GM12878 (cell line): ENCODE results near the gene CTIF. TPM values are rescaled to one million over a fixed set of nuclear protein-coding genes. Genes with fewer than 3 reads are reported as not detected.

ENCODE experiments used
- ATAC-seq: fragments of 200-7000 bp; cut with Tn5 transposase; 3 replicates; pipeline ENCODE4 v1.9.1; 2020; ENCODE audit warnings: mild to moderate bottlenecking, moderate library complexity
- BruUV-seq: library from RNA; stranded (reverse); fragments of 400-500 nt; replicated peaks from 2 replicates; lab custom pipeline; 2021; lab: Mats Ljungman, UMichigan
- CTCF ChIA-PET: fragments of 300-600 bp; sonication (Branson Sonifier 250); formaldehyde crosslinking; extraction: SDS; loops from one replicate; lab custom pipeline; 2021; ENCODE audit warnings: inconsistent platforms; lab: Yijun Ruan, JAX
- POLR2A ChIA-PET: fragments of 350-600 bp; formaldehyde crosslinking; extraction: SDS; loops from one replicate; lab custom pipeline; 2021; ENCODE audit warnings: inconsistent platforms; lab: Charles Lee
- RAD21 ChIA-PET: fragments of 300-600 bp; sonication (Branson Sonifier 250); formaldehyde crosslinking; loops from one replicate; lab custom pipeline; 2023; ENCODE audit warnings: antibody characterized with exemption; ENCODE audit not compliant: unreplicated experiment; lab: Charles Lee
- SMC1A ChIA-PET: fragments of 300-600 bp; sonication (Branson Sonifier 250); formaldehyde crosslinking; loops from one replicate; lab custom pipeline; 2023; ENCODE audit not compliant: unreplicated experiment, uncharacterized antibody; lab: Charles Lee
- DNase-seq: peaks from one replicate; pipeline ENCODE4 v3.0.0-alpha.2; 2011; ENCODE audit warnings: low read depth, low spot score
- FAIRE-seq: peaks from 3 replicates; lab custom pipeline; 2011; peaks lifted over from hg19 to GRCh38; lab: Jason Lieb, UNC
- H2AFZ ChIP-seq: 2 replicates; pipeline ENCODE4 v1.6.0; 2011; ENCODE audit warnings: low read depth, low read length, control low read depth; ENCODE audit not compliant: control insufficient read depth
- H3K27ac ChIP-seq: 2 replicates; pipeline ENCODE4 v1.5.1; 2011; ENCODE audit warnings: control low read depth; ENCODE audit not compliant: control insufficient read depth, insufficient read depth
- H3K27me3 ChIP-seq, 2 experiments: replicated peaks in 1 of 2; 2 replicates each; pipeline versions ENCODE4 v1.6.0 to v1.6.1; 2011; ENCODE audit warnings: low read length in 1 of 2; ENCODE audit not compliant: control insufficient read depth in 2 of 2, insufficient read depth in 2 of 2
- H3K36me3 ChIP-seq, 2 experiments: 2 replicates each; pipeline ENCODE4 v1.5.1; 2011; ENCODE audit warnings: low read length in 1 of 2; ENCODE audit not compliant: control insufficient read depth in 2 of 2, insufficient read depth in 2 of 2
- H3K4me1 ChIP-seq: 2 replicates; pipeline ENCODE4 v1.6.1; 2011; ENCODE audit warnings: mild to moderate bottlenecking, low read length, moderate library complexity, mixed read lengths; ENCODE audit not compliant: control insufficient read depth, insufficient read depth
- H3K4me2 ChIP-seq: 2 replicates; pipeline ENCODE4 v1.6.0; 2011; ENCODE audit warnings: control low read depth; ENCODE audit not compliant: control insufficient read depth, insufficient read depth
- H3K4me3 ChIP-seq: fragments of 200-600 bp; sonication (generic); 2 replicates; pipeline ENCODE4 v1.5.1; 2016
- H3K79me2 ChIP-seq: 2 replicates; pipeline ENCODE4 v1.6.0; 2011; ENCODE audit warnings: low read length; ENCODE audit not compliant: control insufficient read depth, insufficient read depth
- H3K9ac ChIP-seq: 2 replicates; pipeline ENCODE4 v1.8.0; 2011; ENCODE audit warnings: low read length, control low read depth, mixed read lengths; ENCODE audit not compliant: control insufficient read depth, insufficient read depth
- H3K9me3 ChIP-seq: replicated peaks from 3 replicates; pipeline ENCODE4 v1.5.1; 2011; ENCODE audit warnings: mild to moderate bottlenecking, low read length; ENCODE audit not compliant: control insufficient read depth, insufficient read depth
- H4K20me1 ChIP-seq: 2 replicates; pipeline ENCODE4 v1.6.0; 2011; ENCODE audit not compliant: control insufficient read depth, insufficient read depth
- ATF7 ChIP-seq: fragments of 450-650 bp; IDR thresholded peaks from 2 replicates; pipeline ENCODE4 v1.6.1; 2016; ENCODE audit warnings: low read depth, mild to moderate bottlenecking
- BACH1 ChIP-seq: fragments of 450-650 bp; IDR thresholded peaks from 2 replicates; pipeline ENCODE4 v1.6.1; 2017; ENCODE audit warnings: mild to moderate bottlenecking, borderline replicate concordance
- GATAD2B ChIP-seq: fragments of 450-650 bp; conservative IDR thresholded peaks from 2 replicates; pipeline ENCODE4 v1.6.1; 2017; ENCODE audit warnings: low read depth, mild to moderate bottlenecking, moderate library complexity
- LARP7 ChIP-seq: fragments of 450-650 bp; IDR thresholded peaks from 2 replicates; pipeline ENCODE4 v1.6.1; 2017; ENCODE audit warnings: mild to moderate bottlenecking
- MLLT1 ChIP-seq: fragments of 450-650 bp; IDR thresholded peaks from 2 replicates; pipeline ENCODE4 v1.6.1; 2016; ENCODE audit warnings: mild to moderate bottlenecking
- NFIC ChIP-seq: IDR thresholded peaks from 2 replicates; pipeline ENCODE4 v1.6.1; 2012; ENCODE audit warnings: low read depth, mild to moderate bottlenecking, inconsistent platforms, low read length, moderate library complexity
- RB1 ChIP-seq: fragments of 450-650 bp; formaldehyde crosslinking; IDR thresholded peaks from 2 replicates; pipeline ENCODE4 v1.6.1; 2017; ENCODE audit warnings: mild to moderate bottlenecking, borderline replicate concordance
- RFX5 ChIP-seq: IDR thresholded peaks from 2 replicates; pipeline ENCODE4 v1.6.1; 2011; ENCODE audit warnings: low read depth, low read length, improper control_type of control experiment
- STAT3 ChIP-seq: IDR thresholded peaks from 2 replicates; pipeline ENCODE4 v1.6.1; 2011; ENCODE audit warnings: low read depth, low read length, improper control_type of control experiment
- TAF1 ChIP-seq: IDR thresholded peaks from 2 replicates; pipeline ENCODE4 v1.6.1; 2011; ENCODE audit warnings: mild to moderate bottlenecking, low read depth, low read length, borderline replicate concordance
- TARDBP ChIP-seq: IDR thresholded peaks from 2 replicates; pipeline ENCODE4 v1.6.1; 2016; ENCODE audit warnings: borderline replicate concordance
- ZNF592 ChIP-seq: fragments of 450-650 bp; IDR thresholded peaks from 2 replicates; pipeline ENCODE4 v1.6.1; 2017; ENCODE audit warnings: mild to moderate bottlenecking, moderate library complexity
- WGBS: methylation state at CpG from one replicate; pipeline ENCODE4 v1.1.6; 2016; ENCODE audit warnings: low lambda C conversion rate; ENCODE audit not compliant: insufficient replicate concordance, insufficient coverage; ENCODE audit errors: missing lambda C conversion rate; 5-methylcytosine and 5-hydroxymethylcytosine counted together
- in situ Hi-C: fragments of 300-500 bp; cut with MboI; formaldehyde crosslinking; loops from 9 replicates; pipeline ENCODE4 v1.14.3; 2018; ENCODE audit warnings: mixed read lengths
- intact Hi-C: fragments of 100-400 bp; cut with micrococcal nuclease; formaldehyde crosslinking; loops from one replicate; pipeline ENCODE4 v1.14.2; 2022; ENCODE audit not compliant: unreplicated experiment
- polyA plus RNA-seq, 11 experiments: library from polyadenylated mRNA; depleted of rRNA in 4 of 11; unstranded in 6 of 11; stranded (reverse) in 5 of 11; fragments of >200 nt; fragmentation: Nextera tagmentation in 4 of 11; fragmentation: Illumina TruSeq in 1 of 11; extraction: Ambion mirVana in 4 of 11; extraction: Trizol in 1 of 11; gene quantifications; 1 replicate in 1 of 11; 2 replicates in 10 of 11; pipeline versions ENCODE4 v1.2.1 to v1.2.3, GENCODE V29; 2011 to 2016; ENCODE audit warnings: inconsistent platforms in 2 of 11, missing spikeins in 2 of 11, low read depth in 1 of 11
- total RNA-seq, 4 experiments: library from RNA; depleted of rRNA in 3 of 4; stranded (reverse); fragments of >200 nt in 3 of 4; fragmentation: Illumina TruSeq in 1 of 4; extraction: Trizol in 1 of 4; gene quantifications; 2 replicates each; pipeline versions ENCODE4 v1.2.1 to v1.2.3, GENCODE V29; 2013 to 2021
- TF ChIP-seq, protein P1 (sequence below): fragments of 450-650 bp; IDR thresholded peaks from 2 replicates; pipeline ENCODE4 v1.6.1; 2017; ENCODE audit warnings: mild to moderate bottlenecking, moderate library complexity

Gene CTIF
- total and polyA plus RNA-seq, 10 of the 15 experiments (the other 5 are each of a cell fraction or from before 2014, with no cell fraction given), result 0.06 to 11.6 (median 2.5) TPM

- Histone ChIP-seq H3K27ac (no peak overlapping the region), H3K9ac (no peak overlapping the region), H3K9me3 (no peaks in the 10 kb centered on the region; the same call in 2 of the 3 replicates), H3K27me3 (peaks cover 0 to 3% of the 10 kb centered on the region in 2 experiments; a peak in 2 of 4 replicates)
- CTCF ChIA-PET, result no interaction called here
- intact Hi-C loops, result no loop called here
- 87% methylated on average over 4 of the region's 4 CpGs for WGBS
- no peak for ATAC-seq
- no peak for DNase-seq
- RAD21 ChIA-PET, result no interaction called here
- TF ChIP-seq RB1 (no peak), TAF1 (no peak), TARDBP (no peak), NFIC (no peak), STAT3 (no peak), GATAD2B (no peak), ATF7 (no peak), RFX5 (no peak), LARP7 (no peak), BACH1 (no peak), MLLT1 (no peak), ZNF592 (no peak)
- TF ChIP-seq, protein P1, sequence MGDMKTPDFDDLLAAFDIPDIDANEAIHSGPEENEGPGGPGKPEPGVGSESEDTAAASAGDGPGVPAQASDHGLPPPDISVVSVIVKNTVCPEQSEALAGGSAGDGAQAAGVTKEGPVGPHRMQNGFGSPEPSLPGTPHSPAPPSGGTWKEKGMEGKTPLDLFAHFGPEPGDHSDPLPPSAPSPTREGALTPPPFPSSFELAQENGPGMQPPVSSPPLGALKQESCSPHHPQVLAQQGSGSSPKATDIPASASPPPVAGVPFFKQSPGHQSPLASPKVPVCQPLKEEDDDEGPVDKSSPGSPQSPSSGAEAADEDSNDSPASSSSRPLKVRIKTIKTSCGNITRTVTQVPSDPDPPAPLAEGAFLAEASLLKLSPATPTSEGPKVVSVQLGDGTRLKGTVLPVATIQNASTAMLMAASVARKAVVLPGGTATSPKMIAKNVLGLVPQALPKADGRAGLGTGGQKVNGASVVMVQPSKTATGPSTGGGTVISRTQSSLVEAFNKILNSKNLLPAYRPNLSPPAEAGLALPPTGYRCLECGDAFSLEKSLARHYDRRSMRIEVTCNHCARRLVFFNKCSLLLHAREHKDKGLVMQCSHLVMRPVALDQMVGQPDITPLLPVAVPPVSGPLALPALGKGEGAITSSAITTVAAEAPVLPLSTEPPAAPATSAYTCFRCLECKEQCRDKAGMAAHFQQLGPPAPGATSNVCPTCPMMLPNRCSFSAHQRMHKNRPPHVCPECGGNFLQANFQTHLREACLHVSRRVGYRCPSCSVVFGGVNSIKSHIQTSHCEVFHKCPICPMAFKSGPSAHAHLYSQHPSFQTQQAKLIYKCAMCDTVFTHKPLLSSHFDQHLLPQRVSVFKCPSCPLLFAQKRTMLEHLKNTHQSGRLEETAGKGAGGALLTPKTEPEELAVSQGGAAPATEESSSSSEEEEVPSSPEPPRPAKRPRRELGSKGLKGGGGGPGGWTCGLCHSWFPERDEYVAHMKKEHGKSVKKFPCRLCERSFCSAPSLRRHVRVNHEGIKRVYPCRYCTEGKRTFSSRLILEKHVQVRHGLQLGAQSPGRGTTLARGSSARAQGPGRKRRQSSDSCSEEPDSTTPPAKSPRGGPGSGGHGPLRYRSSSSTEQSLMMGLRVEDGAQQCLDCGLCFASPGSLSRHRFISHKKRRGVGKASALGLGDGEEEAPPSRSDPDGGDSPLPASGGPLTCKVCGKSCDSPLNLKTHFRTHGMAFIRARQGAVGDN, result no peak
- TF ChIP-seq, all 136 proteins: peak for 0
- ChIA-PET SMC1A (no interaction called here), POLR2A (no interaction called here)
- H2AFZ ChIP-seq, result no peak overlapping the region
- no peaks in the 10 kb centered on the region for H3K4me1 ChIP-seq
- H3K79me2 ChIP-seq, result no peaks in the 10 kb centered on the region
- no peak for FAIRE-seq
- no peak overlapping the region for H3K4me2 ChIP-seq
- H3K36me3 ChIP-seq, result no peaks in the 10 kb centered on the region
- BruUV-seq, result no TSS peak
- H4K20me1 ChIP-seq, result no peaks in the 10 kb centered on the region
- in situ Hi-C loops, result no loop called here
- no peak overlapping the region for H3K4me3 ChIP-seq
These were observed 11.4 kb upstream of the CTIF start for GRCh38 chr18:48527461-48527860.
